COR-L47 (cell line): ENCODE results near the gene ABCA9.

Source experiments
- DNase-seq: peaks from one replicate; lab custom pipeline; 2025; lab: John Stamatoyannopoulos, UW

ABCA9 gene

DNA sequence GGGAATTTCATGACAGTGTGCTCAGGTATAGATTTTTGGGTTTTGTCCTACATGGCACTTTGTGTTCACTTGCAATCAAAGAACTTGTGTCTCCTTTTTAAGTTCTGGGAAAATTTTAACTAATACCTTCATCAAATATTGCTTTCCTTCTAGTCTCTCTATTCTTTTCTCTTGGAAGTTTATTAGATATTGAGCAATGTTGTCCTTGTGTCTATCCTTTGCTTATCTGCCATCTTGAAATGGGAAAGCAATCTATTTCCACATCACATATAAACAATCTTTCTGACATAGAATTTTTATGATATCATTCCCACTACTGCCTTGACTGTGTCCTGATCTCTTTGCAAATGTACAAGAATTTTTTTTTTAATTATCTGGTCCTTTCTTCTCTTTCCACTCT lies 4.4 kb upstream of the ABCA9 start:
- DNase-seq: no peak

DNA sequence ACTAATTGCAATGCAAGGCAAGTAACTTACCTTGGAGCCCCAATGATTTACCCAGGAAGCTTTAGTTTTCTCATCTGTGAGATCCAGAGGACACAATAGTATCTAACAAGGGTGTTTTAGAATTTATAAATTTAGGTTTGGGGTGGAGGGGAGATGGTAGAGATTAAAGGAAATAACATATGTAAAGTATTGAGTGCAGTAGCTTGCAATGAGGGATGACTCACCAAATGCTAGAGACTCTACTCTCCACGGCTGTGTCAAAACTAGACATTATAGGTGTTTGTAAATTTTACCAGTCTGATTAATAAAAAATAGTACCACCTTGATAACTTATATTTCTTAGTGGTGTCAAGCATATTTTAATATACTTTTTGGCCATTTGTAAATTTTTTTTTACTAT lies 3.7 kb upstream of the ABCA9 start:
- no peak for DNase-seq

DNA sequence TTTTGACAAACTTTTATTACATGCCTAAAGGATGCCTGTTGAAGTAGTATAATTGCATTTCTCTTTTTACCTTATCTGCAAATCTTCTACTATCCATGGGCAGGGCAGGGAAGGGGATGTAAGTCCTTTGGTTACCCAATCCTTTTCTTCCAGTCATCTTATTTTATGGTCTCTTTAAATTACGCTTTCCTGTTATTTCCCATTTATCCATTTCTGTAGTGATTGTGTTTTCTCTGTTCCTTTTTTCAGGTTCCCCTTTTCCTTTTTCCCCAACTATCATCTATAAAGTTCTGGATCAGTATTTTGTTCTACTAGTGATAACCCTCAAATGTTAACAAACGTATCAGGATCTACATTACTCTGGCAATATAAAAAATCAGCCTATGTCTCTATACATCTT lies 3.3 kb upstream of the ABCA9 start:
- no peak for DNase-seq

DNA sequence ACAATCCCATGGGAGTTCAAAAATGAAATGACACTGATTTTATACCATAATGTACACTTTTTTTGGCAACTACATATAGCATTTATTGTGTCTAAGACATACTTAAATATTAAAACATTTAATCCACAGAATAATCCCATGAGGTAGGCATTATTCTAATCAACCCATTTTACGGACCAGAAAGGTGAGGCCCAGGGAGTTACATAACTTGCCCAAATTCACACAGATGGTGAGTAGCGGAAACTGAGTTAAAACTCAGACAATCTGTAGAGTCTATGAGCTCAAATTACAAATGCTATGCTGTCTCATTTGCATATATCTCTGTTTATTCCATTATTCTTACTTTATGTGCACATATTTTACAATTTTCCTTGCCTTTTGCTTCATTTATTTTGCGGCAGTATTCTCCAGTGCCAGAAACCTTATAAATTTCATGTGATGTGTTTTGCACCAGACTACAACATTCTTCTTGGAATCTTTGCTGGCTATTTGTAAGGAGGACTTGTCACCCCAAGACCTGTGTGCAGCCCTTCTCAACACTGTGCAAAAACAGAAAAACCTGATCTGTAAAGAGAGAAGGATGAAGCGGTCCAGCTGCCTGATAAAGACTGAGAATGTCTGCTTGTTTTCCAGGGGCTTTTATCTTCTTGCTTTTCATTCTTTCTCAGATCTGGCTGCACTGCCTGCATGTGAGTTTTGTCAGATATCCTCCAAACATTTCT lies 2.3 kb upstream of the ABCA9 start:
- DNase-seq: no peak

DNA sequence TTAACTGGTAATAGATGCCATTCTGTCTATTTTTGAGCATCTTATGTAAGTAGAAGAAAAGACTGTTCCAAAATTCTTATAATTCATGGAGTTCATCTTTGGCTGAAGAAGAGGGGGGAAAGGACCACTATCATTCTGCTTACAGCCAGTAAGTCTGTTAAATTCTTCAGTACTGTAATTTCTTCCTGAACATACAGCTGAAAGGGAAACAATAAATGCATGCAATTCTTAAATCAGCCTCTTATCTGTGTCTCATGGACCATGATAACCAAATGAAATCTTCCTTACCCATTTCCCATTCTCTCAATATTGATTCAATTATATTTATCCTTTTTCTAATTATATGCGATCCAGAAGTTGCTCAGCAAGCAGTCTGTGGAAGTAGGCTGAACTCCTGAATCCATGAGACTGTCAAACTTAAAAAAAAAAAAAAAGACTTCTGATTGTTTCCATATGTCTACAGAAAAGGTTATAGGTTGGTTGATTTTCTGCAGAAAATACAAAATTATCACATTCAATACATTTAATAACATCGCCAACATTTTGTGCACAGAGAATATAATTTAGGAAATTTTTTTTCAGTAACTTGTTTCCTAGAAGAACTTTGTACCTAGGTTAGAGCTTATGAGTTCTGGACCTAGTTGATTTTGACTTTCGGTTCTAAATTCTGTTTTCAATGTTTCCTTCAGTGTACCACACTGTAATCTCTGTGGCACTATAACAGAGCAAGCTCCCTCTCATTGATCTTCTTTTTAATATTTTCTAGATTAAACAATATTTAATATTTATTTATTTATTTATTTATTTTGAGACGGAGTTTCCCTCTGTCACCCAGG lies 1.2 kb upstream of the ABCA9 start:
- DNase-seq: no peak

DNA sequence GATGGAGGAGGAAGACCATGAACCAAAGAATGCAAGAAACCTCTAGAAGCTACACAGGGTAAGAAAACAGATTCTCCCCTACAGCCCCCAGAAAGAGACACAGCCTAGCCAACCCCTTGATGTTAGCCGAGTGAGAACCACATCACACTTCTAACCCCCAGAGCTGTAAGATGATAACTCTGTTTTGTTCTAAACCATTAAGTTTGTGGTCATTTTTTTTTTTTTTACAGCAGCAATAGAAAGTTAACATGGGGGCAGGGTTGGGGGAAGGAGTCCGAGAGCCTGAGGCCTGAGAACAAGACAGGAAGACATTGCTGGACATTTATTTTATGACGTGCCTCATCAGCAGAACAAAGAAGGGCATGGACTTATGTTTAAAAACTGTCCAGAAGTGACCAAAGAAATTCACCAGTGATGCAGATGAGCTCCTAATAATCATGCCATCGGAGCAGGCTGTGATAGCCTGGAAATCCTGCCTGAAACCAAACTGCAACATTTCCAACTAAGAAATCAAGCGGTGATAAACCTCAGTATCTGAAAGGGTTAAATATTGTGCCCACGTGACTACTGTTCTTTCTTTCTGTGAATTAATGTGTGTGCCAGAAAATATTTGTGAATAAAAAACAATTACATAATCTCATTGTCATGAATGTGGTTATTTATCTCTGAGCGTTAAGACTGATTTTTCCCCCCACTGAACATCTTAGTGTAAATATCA lies 1.1 kb downstream of the ABCA9 start:
- DNase-seq: no peak

DNA sequence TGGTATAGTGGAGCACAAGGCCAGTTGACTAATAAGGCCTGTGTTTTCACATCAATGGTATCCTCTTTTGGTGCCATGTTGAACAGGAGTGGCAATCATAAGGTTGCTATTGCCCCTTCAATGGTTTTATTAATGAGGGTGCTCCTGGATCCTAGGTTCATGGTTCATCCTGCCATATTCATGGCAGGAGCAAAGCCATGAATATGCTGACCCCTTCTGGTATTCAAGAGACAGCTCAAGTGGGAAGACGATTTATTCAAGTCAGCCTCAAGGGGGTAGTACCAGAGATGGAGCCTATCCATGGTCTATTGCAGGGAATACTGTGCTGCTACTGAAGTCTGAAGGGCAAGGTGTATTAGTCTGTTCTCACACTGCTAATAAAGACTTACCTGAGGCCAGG lies 2.6 kb downstream of the ABCA9 start:
- DNase-seq: no peak

DNA sequence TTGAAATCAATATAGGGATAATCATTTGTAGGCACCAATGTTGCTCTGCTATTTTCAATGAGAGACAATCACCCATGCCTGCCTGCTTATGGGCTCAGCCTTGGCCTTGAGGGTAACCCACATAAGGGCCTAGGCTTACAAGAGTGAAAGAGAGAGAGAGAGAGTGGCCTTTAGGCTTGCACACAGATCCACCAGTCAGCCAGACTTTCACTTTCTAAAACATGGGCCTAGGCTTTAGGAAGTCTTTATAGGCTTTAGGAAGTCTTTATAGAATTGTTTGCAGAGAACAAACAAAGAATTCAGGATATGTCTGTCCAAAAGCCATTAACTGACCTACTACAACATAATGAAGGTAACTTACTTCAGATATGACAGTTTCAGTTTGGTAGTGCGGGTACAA lies 3.4 kb downstream of the ABCA9 start:
- no peak for DNase-seq

DNA sequence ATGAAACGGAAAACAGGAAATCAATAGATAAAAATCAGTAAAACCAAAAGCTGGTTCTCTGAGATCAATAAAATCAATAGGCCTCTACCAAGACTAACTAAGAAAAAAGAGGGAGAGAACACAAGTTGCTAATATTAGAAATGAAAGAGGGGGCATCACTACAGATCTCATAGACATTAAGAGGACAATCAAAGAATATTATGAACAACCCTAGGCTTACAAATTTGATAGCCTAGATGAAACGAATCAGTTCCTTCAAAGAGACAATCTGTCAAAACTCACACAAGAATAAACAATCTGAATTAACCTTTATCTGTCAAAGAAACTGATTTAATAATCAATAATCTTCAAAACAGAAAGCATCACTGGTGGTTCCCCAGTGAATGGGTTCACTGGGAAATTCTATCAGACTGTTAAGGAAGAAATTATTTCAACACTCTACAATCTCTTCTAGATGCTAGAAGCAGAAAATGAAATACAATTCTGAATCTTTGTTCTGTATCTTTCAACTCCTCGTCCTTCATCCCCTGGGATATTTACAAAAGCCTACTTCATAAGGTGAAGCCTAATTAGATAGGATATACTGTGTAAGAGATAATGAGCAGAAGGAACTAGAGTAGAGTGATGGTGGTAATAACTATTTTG lies 4.4 kb downstream of the ABCA9 start:
- DNase-seq: no peak

DNA sequence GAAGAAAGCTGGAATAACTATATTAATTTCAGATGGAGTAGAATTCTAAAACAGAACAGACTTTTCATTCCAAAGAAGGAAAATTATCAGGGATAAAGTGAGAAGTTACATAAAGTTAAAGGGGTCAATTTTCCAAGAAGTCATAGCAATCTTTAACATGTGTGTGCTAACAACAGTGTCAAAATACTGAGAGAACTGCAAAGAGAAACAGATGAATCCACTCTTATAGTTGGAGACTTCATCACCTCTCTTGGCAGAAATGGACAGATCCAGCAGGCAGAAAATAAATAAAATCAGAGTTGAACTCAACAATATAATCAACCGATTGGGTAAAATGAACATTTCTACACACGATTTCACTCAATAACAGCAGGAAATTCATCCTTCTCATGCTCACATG lies 5.4 kb downstream of the ABCA9 start:
- DNase-seq: no peak

DNA sequence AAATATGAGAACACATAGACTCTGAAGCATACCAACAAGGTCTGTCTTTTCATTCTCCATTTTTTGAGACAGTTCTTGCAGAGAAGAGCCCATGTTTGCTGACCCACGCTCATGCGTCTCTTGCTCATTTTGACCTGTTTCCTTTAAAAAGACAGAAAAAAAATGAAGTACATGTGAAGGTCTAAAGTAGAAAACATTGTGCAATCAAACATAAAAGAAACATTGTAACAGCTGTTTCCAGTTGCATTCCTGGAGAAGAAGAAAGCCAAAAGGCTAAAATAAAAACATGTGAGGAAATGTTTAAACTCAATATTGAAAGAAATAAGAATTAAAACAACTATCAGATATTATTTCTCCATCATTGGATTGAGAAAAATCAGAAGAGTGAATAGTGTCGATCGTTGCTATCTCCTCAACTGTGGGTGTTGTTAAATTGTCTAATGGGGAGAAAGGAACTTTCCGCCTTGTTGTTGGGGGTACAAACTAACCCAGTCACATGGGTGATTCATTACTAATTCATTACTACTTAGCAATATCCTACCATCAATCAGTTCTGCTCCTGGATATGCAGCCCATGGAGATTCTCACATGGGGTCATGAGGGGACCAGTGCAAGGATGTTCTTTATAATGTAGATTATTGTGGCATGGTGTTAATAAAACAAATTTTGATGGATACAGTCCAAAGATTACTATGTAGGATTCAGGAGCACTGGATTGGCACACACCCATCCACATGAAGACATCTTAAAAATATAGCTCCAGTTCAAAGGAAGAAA lies 9.5 kb downstream of the ABCA9 start:
- DNase-seq: no peak

DNA sequence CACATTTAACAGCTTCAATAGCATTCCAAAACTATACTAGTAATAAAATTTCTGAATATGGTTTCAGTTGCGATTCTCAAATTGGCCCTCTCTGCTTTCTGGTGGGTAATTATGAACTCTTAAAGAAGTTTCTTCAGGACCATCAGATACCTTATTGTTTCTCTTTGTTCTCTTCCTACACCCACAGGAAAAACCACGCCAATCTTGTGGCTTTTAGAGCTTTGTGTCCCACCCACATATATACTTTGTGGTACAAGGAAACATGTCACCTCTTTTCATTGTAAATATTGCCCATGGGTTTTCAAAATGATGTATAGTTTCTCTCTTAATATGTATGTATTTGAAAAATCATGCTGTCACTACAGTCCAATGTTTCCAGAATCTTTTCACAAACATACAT lies 12.1 kb downstream of the ABCA9 start:
- DNase-seq: no peak

DNA sequence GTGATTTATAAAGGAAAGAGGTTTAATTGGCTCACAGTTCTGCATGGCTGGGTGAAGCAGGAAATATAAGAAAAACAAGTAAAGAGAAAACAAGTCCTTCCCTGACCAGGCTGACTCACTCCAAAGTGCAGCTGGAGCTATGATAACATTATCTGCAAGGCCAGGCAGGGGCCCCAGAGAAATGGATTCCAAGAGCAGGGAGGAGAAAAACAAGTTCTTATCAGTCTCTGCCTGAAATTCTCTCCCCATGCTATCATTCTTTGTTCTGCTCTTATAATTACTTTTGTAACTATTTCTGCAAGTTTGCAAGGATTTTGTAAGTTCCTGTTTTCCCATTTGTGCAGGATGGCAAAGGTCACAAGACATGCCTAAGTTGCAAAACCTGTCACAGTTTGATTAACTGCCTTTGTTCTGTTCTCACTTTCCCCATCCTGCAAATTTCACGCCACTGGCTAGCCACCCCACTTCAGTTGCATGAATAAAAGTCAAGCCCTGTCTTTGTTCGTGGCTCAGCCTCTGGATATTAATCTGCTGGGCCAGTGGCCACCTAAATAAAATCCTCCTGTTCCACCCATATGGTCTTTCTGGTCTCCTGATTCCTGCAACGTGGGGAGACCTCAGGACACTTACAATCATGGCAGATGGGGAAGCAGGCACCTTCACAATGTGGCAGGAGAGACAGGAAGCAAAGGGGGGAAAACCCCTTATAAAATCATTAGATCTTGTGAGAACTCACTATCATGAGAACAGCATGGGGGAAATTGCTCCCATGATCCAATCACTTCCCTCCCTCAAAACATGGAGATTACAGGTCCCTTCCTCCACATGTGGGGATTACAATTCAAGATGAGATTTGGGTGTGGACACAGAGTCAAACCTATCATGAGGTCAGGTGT lies 13.1 kb downstream of the ABCA9 start:
- DNase-seq: no peak

DNA sequence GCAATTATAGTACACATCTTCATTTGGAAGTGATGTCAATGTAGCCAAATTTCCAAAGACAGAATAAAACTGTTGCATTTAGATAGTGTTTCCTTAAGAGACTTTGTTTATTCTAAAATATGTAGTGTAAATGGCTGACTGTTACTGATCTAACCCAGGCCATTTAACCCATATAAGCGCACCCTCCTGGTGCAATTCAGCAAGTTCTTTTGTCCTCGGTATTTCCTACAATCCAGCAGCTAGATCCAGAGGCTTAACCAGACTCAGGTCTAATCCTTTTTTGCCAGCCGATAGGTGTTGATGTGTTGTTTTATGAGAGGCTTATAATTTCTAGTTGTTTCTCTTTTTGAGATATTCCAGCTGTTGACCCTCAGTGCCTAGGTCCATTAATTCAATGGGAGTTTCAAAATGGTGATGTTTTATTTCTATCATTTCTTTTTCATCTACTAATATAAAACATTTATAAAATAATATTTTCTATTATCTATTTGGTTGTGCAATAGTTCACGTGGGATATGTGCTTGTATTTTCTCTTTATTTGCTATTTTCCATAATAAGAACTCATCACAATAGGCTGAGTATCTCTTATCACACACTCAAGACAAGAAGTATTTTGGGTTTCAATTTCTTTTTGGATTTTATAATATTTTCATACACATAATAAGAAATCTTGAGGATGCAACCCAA lies 14.5 kb downstream of the ABCA9 start:
- no peak for DNase-seq

DNA sequence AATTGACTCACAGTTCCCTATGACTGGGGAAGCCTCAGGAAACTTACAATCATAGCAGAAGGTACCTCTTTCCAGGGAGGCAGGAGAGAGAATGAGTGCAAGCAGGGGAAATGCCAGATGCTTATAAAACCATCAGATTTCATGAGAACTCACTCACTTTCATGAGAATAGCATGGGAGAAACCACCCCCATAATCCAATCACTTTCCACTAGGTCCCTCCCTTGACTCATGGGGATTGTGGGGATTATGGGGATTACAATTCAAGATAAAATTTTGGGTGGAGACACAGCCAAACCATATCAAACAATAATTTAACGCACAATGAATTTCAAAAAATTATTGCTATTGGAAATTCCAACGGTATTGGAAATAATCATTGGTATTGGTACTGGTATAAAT lies 15.1 kb downstream of the ABCA9 start:
- DNase-seq: no peak

DNA sequence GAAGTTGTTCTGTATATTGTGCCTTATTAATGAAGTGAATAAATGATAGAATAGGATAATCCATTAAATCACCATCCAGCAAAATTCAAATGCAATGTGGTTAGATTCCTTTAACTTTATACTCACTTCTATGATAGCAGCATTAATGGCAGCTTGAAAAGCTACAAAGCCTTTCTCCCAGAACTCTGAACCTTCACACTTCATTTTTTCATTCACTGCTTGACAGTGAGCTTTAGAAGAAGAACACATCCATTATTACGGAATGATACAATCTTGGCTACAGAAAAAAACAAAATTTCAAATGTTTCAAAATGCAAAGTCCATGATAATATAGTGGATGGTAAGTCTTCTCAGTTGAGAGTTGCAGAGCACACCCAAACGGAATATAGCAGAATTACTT lies 16.4 kb downstream of the ABCA9 start:
- no peak for DNase-seq

DNA sequence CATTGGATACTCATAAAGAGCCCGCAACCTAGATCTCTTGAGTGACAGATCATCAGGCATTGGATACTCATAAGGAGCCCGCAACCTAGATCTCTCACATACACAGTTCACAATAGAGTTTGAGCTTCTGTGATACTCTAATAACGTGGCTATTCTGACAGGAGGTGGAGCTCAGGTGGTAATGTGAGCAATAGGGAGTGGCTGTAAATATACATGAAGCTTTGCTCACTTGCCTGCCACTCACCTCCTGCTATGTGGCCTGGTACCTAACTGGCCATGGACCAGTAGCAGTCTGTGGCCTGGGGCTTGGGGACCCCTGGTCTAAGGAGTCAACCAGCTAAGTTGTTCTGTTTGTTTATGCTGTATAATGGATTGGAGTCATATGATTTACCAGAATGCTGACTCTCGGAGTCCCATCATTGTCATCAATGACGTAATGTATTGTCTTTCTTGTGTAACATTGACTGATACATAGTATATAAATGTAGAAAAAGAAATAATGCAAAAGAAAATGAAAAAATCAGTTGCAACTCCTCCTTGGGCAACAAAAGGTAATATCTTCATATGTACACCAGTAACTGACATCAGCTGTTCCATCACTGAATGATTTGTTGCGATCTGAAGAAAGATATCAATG lies 17.5 kb downstream of the ABCA9 start:
- no peak for DNase-seq

DNA sequence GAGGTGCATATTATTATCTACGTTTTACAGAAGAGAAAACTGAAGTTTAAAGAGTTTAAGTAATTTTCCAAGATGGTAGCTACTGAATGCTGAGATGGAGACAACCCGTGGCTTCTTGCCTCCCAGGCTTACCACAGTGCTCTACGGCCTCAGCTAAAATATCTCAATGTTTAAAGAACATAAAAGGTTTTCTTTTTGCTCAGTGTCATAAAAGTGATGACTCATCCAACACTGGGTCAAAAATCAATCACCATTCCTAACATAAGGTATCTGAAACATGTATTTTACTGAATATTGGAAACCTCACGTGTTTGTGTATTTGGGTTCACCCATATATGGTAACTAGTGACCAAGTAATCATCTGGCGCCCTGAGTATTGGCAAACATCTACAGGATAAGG lies 18.4 kb downstream of the ABCA9 start:
- DNase-seq: no peak

DNA sequence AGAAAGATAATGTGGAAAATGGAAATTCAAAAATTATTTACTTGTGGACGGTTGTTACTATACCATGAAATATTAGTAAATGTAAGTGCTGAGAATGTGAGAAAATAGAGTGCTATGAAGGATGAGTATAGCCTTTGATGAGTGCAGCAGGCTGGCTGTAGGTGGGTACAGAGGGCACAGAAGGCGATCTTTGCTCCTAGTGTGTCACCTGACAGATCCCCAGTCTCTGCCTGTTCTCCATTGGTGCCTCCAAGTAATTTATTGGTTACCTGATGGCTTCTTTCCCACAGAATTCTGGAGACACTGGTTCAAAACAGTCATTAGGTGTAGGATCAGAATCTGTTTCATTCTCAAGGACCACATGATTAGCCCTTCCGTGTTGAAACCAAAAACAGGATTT lies 28.9 kb downstream of the ABCA9 start:
- no peak for DNase-seq

DNA sequence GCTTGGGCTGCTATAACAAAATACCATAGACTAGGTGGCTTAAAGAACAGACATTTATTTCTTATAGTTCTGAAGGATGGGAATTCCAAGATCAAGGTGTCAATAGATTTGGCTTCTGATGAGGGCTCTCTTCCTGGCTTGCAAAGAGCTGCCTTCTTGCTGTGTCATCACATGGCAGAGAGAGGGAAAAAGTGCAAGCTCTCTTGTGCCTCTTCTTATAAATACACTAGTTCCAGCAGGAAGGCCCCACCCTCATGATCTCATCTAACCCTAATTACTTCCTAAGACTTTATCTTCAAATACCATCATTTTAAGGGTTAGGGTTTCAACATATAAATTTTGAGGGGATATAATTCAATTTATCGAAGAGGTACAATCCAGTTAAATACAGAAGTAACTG lies 30.6 kb downstream of the ABCA9 start:
- no peak for DNase-seq
